Keratinocyte (primary cell): ENCODE data around the gene SPAG16. TPM values are rescaled to one million over a fixed set of nuclear protein-coding genes. Genes with fewer than 3 reads are reported as not detected.

ENCODE experiments used
- DNase-seq: peaks from one replicate; pipeline ENCODE4 v3.0.0-alpha.2; 2011; ENCODE audit warnings: low read depth, missing footprints, low spot score
- FAIRE-seq: peaks from 2 replicates; lab custom pipeline; 2011; peaks lifted over from hg19 to GRCh38; lab: Jason Lieb, UNC
- H2AFZ ChIP-seq: 2 replicates; pipeline ENCODE4 v1.6.0; 2012; ENCODE audit warnings: low read length, control low read depth, inconsistent platforms; ENCODE audit not compliant: control insufficient read depth
- H3K27ac ChIP-seq: 2 replicates; pipeline ENCODE4 v1.5.1; 2011; ENCODE audit warnings: low read length; ENCODE audit not compliant: control insufficient read depth, insufficient read depth
- H3K27me3 ChIP-seq: 3 replicates; pipeline ENCODE4 v1.6.0; 2011; ENCODE audit warnings: low read length; ENCODE audit not compliant: control insufficient read depth, insufficient read depth; ENCODE audit errors: extremely low read depth
- H3K36me3 ChIP-seq, 2 experiments: 2 replicates in 1 of 2; 3 replicates in 1 of 2; pipeline ENCODE4 v1.5.1; 2011; ENCODE audit warnings: low read length in 2 of 2, mild to moderate bottlenecking in 1 of 2; ENCODE audit not compliant: control insufficient read depth in 2 of 2, insufficient read depth in 2 of 2; ENCODE audit errors: extremely low read depth in 1 of 2
- H3K4me1 ChIP-seq: 3 replicates; pipeline ENCODE4 v1.5.1; 2011; ENCODE audit warnings: low read length; ENCODE audit not compliant: control insufficient read depth, insufficient read depth; ENCODE audit errors: extremely low read depth
- H3K4me2 ChIP-seq: 3 replicates; pipeline ENCODE4 v1.6.0; 2011; ENCODE audit warnings: low read depth, low read length; ENCODE audit not compliant: control insufficient read depth, insufficient read depth; ENCODE audit errors: extremely low read depth
- H3K4me3 ChIP-seq, 3 experiments: fragments of 200-600 bp in 1 of 3; sonication (generic) in 1 of 3; 2 replicates in 2 of 3; 3 replicates in 1 of 3; pipeline ENCODE4 v1.5.1; 2011 to 2016; ENCODE audit warnings: low read length in 3 of 3, mild to moderate bottlenecking in 3 of 3, control low read depth in 2 of 3, inconsistent platforms in 1 of 3, low read depth in 1 of 3, mixed read lengths in 1 of 3, mixed run types in 1 of 3, moderate library complexity in 1 of 3; ENCODE audit not compliant: control insufficient read depth in 2 of 3, insufficient read depth in 2 of 3; ENCODE audit errors: extremely low read depth in 1 of 3
- H3K79me2 ChIP-seq: 2 replicates; pipeline ENCODE4 v1.6.0; 2012; ENCODE audit warnings: low read length; ENCODE audit not compliant: control insufficient read depth, insufficient read depth
- H3K9ac ChIP-seq: 3 replicates; pipeline ENCODE4 v1.6.0; 2011; ENCODE audit warnings: low read length; ENCODE audit not compliant: control insufficient read depth, insufficient read depth; ENCODE audit errors: extremely low read depth
- H3K9me1 ChIP-seq: 3 replicates; pipeline ENCODE4 v1.6.0; 2011; ENCODE audit warnings: low read length; ENCODE audit not compliant: control insufficient read depth, insufficient read depth; ENCODE audit errors: extremely low read depth
- H3K9me3 ChIP-seq: 2 replicates; pipeline ENCODE4 v1.5.1; 2012; ENCODE audit warnings: low read depth, low read length; ENCODE audit not compliant: control insufficient read depth
- H4K20me1 ChIP-seq: 3 replicates; pipeline ENCODE4 v1.6.0; 2011; ENCODE audit warnings: low read length; ENCODE audit not compliant: control insufficient read depth, insufficient read depth; ENCODE audit errors: extremely low read depth
- CTCF ChIP-seq, 3 experiments: IDR thresholded peaks in 1 of 3; conservative IDR thresholded peaks in 1 of 3; optimal IDR thresholded peaks in 1 of 3; 2 replicates in 2 of 3; 3 replicates in 1 of 3; pipeline versions ENCODE3 to v1.5.1; 2011; ENCODE audit warnings: low read length in 3 of 3, mild to moderate bottlenecking in 3 of 3, moderate library complexity in 2 of 3, control low read depth in 1 of 3, inconsistent platforms in 1 of 3; ENCODE audit not compliant: insufficient read depth in 2 of 3; ENCODE audit errors: extremely low read depth in 1 of 3
- EZH2 ChIP-seq: IDR thresholded peaks from one replicate; pipeline ENCODE4 v1.6.1; 2012; ENCODE audit warnings: inconsistent platforms, mild to moderate bottlenecking, low read length, moderate library complexity
- dilution Hi-C: fragments of 300-500 bp; cut with MboI; formaldehyde crosslinking; loops from one replicate; pipeline ENCODE4 v1.7.0; 2020; ENCODE audit warnings: low sequenced_read_pairs; ENCODE audit not compliant: extremely low pct_ligation_motif_present
- polyA plus RNA-seq, 5 experiments: library from polyadenylated mRNA; depleted of rRNA in 3 of 5; stranded (reverse) in 3 of 5; stranded (forward) in 1 of 5; unstranded in 1 of 5; fragments of >200 nt; gene quantifications; 1 replicate in 1 of 5; 2 replicates in 3 of 5; 3 replicates in 1 of 5; pipeline versions ENCODE4 v1.2.1 to v1.2.3, GENCODE V29; 2011 to 2012; ENCODE audit warnings: missing spikeins in 2 of 5, low read depth in 1 of 5, low replicate concordance in 1 of 5

SPAG16 gene
- polyA plus RNA-seq, 1 donor (not counting 4 experiments of a cell fraction or from before 2014, with no cell fraction given): 19.6 TPM

- H3K27me3 ChIP-seq: no peaks in the 10 kb centered on the region
Observed at GRCh38 chr2:213561759-213562158, 277.5 kb downstream of the SPAG16 start.

GRCh38 chr2:213562539-213563180 lies 278.4 kb downstream of the SPAG16 start:
- Histone ChIP-seq H2AFZ (no peak overlapping the region), H3K4me3 (no peak overlapping the region), H3K9me1 (no peaks in the 10 kb centered on the region), H4K20me1 (no peaks in the 10 kb centered on the region), H3K27me3 (no peaks in the 10 kb centered on the region), H3K27ac (no peak overlapping the region), H3K79me2 (no peaks in the 10 kb centered on the region), H3K9me3 (no peaks in the 10 kb centered on the region), H3K4me1 (no peaks in the 10 kb centered on the region), H3K4me2 (no peak overlapping the region), H3K9ac (no peak overlapping the region), H3K36me3 (no peaks in the 10 kb centered on the region)
- TF ChIP-seq CTCF (optimal IDR thresholded peaks at IDR 0.05 in 1 of 3, IDR thresholded peaks at IDR 0.05 in 1 of 3, conservative IDR thresholded peaks at IDR 0.05 in 1 of 3; ENCODE audit: extremely low read depth in 1 of 3, insufficient read depth in 2 of 3, low read length in 3 of 3) (no peak), EZH2 (no peak)
- dilution Hi-C loops: no loop called here
- DNase-seq (no peak), FAIRE-seq (no peak)

More at GRCh38 chr2:213561759-213562158, 277.5 kb downstream of the SPAG16 start:
- no peak overlapping the region for H3K9ac ChIP-seq
- H3K9me1 ChIP-seq: no peaks in the 10 kb centered on the region
- dilution Hi-C loops: no loop called here
- H3K4me1 ChIP-seq: no peaks in the 10 kb centered on the region
- H3K27ac ChIP-seq: no peak overlapping the region
- no peaks in the 10 kb centered on the region for H4K20me1 ChIP-seq
- no peak for FAIRE-seq
- H3K9me3 ChIP-seq: no peaks in the 10 kb centered on the region
- H3K36me3 ChIP-seq: no peaks in the 10 kb centered on the region
- H3K4me2 ChIP-seq: no peak overlapping the region
- no peak overlapping the region for H2AFZ ChIP-seq
- H3K79me2 ChIP-seq: no peaks in the 10 kb centered on the region
- TF ChIP-seq EZH2 (no peak), CTCF (optimal IDR thresholded peaks at IDR 0.05 in 1 of 3, IDR thresholded peaks at IDR 0.05 in 1 of 3, conservative IDR thresholded peaks at IDR 0.05 in 1 of 3; ENCODE audit: extremely low read depth in 1 of 3, insufficient read depth in 2 of 3, low read length in 3 of 3) (no peak)
- DNase-seq: no peak
- no peak overlapping the region for H3K4me3 ChIP-seq
